ENCODE data around the gene SGSH.

DNA sequence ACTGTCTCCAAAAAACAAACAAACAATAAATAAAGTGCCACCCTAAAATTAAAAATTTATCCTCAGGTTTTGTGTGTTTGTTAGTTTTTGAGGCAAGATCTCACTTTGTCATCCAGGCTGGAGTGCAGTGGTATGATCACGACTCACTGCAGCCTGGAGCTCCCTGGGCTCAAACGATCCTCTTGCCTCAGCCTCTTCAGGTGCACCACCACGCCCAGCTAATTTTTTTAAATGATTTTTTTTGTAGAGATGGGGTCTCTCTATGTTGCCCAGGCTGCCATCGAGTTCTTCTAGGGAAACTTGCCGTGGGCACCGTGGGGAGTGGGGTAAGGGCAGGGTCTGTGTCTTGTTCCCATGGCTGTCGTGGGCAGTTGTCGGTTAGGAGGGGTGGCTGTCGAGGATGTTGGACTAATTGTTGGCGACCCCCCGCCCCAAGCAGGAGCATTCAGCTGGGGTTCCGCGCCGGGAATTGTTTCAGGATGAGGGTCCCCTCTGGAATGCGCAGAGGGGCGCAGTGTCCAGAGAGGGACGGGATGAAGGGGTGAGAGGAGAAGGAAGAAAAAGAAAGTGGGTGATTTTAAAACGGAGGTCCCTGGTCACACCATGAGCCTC, 39.4 kb upstream of the SGSH start:
- TF ChIP-seq ZNF274 (IDR thresholded peaks at IDR 0.05; ENCODE audit: low read depth, low read length) (no peak), YY1 (IDR thresholded peaks at IDR 0.05; ENCODE audit: insufficient read depth, insufficient read length) (no peak)
